Measurements from ENCODE around the gene STK32B.
A peak's percentile ranks its signal among the peaks of the same experiment; 100 is the strongest.
"Not testable (repeated sequence)": the region's sequence is repeated elsewhere in the genome, so short reads cannot be mapped to it uniquely, and the experiment has no call there.

Gene STK32B

GRCh38 chr4:5051278-5052203, at the start of gene STK32B:
STK32B (plus strand) TSS chr4:5051480.
- DNase-seq (ENCODE audit: low read depth): no peak

GRCh38 chr4:5001641-5002040, 49.6 kb upstream of the STK32B start:
- DNase-seq (ENCODE audit: low read depth): not testable (repeated sequence)

- DNase-seq (ENCODE audit: low read depth): no peak
These were observed 47.9 kb upstream of the STK32B start for GRCh38 chr4:5003372-5003857.

GRCh38 chr4:5003918-5004317, 47.4 kb upstream of the STK32B start:
- no peak for DNase-seq (ENCODE audit: low read depth)

GRCh38 chr4:5004496-5004895, 46.8 kb upstream of the STK32B start:
- DNase-seq (ENCODE audit: low read depth): no peak

- not testable (repeated sequence) for DNase-seq (ENCODE audit: low read depth)
These were observed 44.3 kb upstream of the STK32B start for GRCh38 chr4:5006932-5007331.

- DNase-seq (ENCODE audit: low read depth): no peak
These were observed 41.5 kb upstream of the STK32B start for GRCh38 chr4:5009796-5010195.

GRCh38 chr4:5010984-5011383, 40.3 kb upstream of the STK32B start:
- no peak for DNase-seq (ENCODE audit: low read depth)

- no peak for DNase-seq (ENCODE audit: low read depth)
These were observed 38.9 kb upstream of the STK32B start for GRCh38 chr4:5012244-5012898.

GRCh38 chr4:5012958-5013357, 38.3 kb upstream of the STK32B start:
- DNase-seq (ENCODE audit: low read depth): no peak

- DNase-seq (ENCODE audit: low read depth): no peak
These were observed 37.1 kb upstream of the STK32B start for GRCh38 chr4:5014007-5014682.

GRCh38 chr4:5018096-5018495, 33.2 kb upstream of the STK32B start:
- no peak for DNase-seq (ENCODE audit: low read depth)

- no peak for DNase-seq (ENCODE audit: low read depth)
These were observed 32.7 kb upstream of the STK32B start for GRCh38 chr4:5018603-5019002.

GRCh38 chr4:5019274-5019673, 32.0 kb upstream of the STK32B start, which contains the start of gene CYTL1:
CYTL1 (minus strand) TSS chr4:5019458; CDS start chr4:5019445, 13 bp downstream.
- DNase-seq (ENCODE audit: low read depth): no peak

- DNase-seq (ENCODE audit: low read depth): no peak
These were observed 31.5 kb upstream of the STK32B start for GRCh38 chr4:5019796-5020195.

GRCh38 chr4:5020341-5020740, 30.9 kb upstream of the STK32B start:
- no peak for DNase-seq (ENCODE audit: low read depth)

- DNase-seq (ENCODE audit: low read depth): no peak
These were observed 29.7 kb upstream of the STK32B start for GRCh38 chr4:5021546-5021945.

GRCh38 chr4:5024673-5025072, 26.6 kb upstream of the STK32B start:
- peak; percentile 35 for DNase-seq (ENCODE audit: low read depth)

GRCh38 chr4:5026371-5026770, 24.9 kb upstream of the STK32B start:
- DNase-seq (ENCODE audit: low read depth): no peak

GRCh38 chr4:5027346-5027745, 23.9 kb upstream of the STK32B start:
- no peak for DNase-seq (ENCODE audit: low read depth)

GRCh38 chr4:5028480-5028879, 22.8 kb upstream of the STK32B start:
- no peak for DNase-seq (ENCODE audit: low read depth)

GRCh38 chr4:5029447-5029846, 21.8 kb upstream of the STK32B start:
- DNase-seq (ENCODE audit: low read depth): no peak

- DNase-seq (ENCODE audit: low read depth): no peak
These were observed 21.1 kb upstream of the STK32B start for GRCh38 chr4:5030221-5030620.

All from fibroblast of the conjunctiva (primary cell).